Activated naive CD8-positive, alpha-beta T cell (primary cell): Measurements from ENCODE around the gene ADD1.
A peak's percentile ranks its signal among the peaks of the same experiment; 100 is the strongest.
"Not testable (repeated sequence)": the region's sequence is repeated elsewhere in the genome, so short reads cannot be mapped to it uniquely, and the experiment has no call there.

ENCODE experiments used
- H3K27ac Mint-ChIP-seq: one replicate; pipeline ENCODE4 v1.8.0; 2021; ENCODE audit warnings: mixed read lengths
- H3K27me3 Mint-ChIP-seq: one replicate; pipeline ENCODE4 v1.8.0; 2021; ENCODE audit warnings: mixed read lengths
- H3K36me3 Mint-ChIP-seq: one replicate; pipeline ENCODE4 v1.8.0; 2021; ENCODE audit warnings: mixed read lengths
- H3K4me1 Mint-ChIP-seq: one replicate; pipeline ENCODE4 v1.8.0; 2021; ENCODE audit warnings: low read depth, mixed read lengths
- H3K4me3 Mint-ChIP-seq: one replicate; pipeline ENCODE4 v1.8.0; 2021; ENCODE audit warnings: mild to moderate bottlenecking, mixed read lengths
- H3K9me3 Mint-ChIP-seq: one replicate; pipeline ENCODE4 v1.8.0; 2021; ENCODE audit warnings: low read depth, mixed read lengths

ADD1 gene

DNA sequence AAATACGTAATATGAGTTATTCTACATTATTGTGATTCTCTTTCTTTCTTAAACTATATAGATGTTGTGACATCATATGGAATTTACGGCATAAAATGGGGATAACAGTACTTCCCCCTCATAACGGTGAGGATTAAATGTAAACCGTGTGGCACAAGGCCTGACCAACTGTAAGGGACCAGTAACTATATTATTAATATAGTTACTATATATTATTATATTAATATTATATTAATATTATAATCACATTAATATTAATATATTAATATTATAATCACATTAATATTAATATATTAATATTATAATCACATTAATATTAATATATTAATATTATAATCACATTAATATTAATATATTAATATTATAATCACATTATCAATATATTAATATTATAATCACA is 116.8 kb downstream of the ADD1 start:
- H3K36me3 Mint-ChIP-seq, H3K27me3 Mint-ChIP-seq, H3K9me3 Mint-ChIP-seq: not testable (repeated sequence)
- Mint-ChIP-seq H3K4me3 (peak overlapping the region; percentile 75), H3K27ac (peak overlapping the region; percentile 78), H3K4me1 (peaks cover 49% of the 10 kb centered on the region)

DNA sequence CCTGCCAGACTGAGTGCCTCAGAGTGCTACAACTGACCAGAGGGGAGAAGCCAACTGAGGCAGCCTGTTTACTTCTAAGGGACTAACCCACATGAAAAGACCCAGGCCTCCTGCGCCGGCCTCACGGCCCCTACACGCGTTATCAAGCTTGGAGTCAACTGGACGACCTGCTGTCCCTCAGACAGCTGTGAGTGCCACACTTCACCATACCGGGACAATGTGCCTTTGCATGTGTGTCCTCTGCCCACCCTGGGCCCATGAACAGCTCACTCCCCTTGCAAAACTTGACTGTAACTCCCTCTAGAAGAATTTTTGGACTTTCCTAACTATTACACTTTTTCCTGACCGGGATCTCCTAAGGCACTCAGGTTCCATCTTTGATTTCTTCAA is 117.8 kb downstream of the ADD1 start:
- peaks cover 6% of the 10 kb centered on the region for H3K36me3 Mint-ChIP-seq
- peak overlapping the region; percentile 88 for H3K27ac Mint-ChIP-seq
- H3K4me1 Mint-ChIP-seq: peaks cover 42% of the 10 kb centered on the region
- no peaks in the 10 kb centered on the region for H3K9me3 Mint-ChIP-seq
- no peaks in the 10 kb centered on the region for H3K27me3 Mint-ChIP-seq
- peak overlapping the region; percentile 93 for H3K4me3 Mint-ChIP-seq

DNA sequence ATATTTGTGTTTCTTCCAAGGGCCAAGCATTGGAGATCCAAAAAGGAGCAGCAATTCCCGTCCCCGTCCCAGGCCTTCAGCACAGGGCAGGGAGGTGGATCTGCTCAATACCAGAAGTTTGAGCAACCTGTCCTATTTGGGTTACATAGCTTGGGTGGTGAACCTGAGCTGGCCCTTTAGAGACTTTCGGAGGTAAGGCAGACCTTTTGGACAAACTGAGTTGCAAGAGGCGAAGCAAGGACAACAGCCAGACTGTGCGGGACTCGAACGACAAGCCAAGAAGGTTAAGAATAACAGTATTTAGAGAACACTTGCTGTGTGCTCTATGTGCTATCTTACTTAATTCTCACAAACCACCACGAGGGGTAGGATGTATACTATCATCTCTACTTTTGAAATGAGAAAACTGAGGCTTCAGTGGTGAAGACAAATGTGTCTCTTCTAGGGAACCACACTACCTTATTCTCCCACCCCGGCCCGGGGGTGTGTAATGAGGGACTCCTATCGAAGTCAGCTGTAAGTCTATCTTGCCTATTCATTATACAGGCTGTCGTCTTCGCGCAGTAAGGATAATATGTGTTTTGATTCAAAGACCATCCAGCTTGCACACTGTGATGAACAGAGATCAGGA is 118.3 kb downstream of the ADD1 start:
- Mint-ChIP-seq H3K9me3 (no peaks in the 10 kb centered on the region), H3K4me1 (peaks cover 39% of the 10 kb centered on the region), H3K4me3 (peak overlapping the region; percentile 93), H3K36me3 (peaks cover 4% of the 10 kb centered on the region), H3K27ac (peak overlapping the region; percentile 88), H3K27me3 (no peaks in the 10 kb centered on the region)

DNA sequence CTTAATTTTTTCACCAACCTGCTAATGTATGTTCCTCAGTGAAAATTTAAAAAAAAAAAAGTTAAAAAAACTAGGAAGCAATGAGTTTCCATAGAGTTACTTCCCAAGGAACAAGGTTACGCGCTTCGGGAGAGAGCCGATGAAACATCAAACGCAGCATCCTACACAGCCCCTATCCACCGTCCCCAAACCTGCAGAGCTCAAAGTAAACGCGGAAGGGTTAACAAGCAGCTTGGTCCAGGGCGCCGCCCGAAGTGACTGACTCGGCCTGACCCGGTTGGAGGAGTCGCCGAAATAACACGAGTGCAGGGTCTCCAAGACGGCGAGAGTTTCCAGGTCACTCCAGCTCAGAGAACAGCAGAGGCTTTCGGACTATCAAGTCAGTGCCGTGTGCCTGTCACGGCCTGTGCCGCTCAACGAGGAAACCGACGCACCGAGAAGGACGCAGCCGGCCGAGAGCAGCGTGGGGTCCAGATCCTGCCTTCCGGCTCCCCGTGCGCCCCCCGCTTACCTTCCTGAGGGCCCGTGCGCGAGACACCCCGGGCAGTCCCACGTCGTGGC is 119.0 kb downstream of the ADD1 start:
- no peaks in the 10 kb centered on the region for H3K27me3 Mint-ChIP-seq
- peaks cover 4% of the 10 kb centered on the region for H3K36me3 Mint-ChIP-seq
- H3K4me3 Mint-ChIP-seq: peak overlapping the region; percentile 93
- peaks cover 35% of the 10 kb centered on the region for H3K4me1 Mint-ChIP-seq
- H3K27ac Mint-ChIP-seq: peak overlapping the region; percentile 88
- H3K9me3 Mint-ChIP-seq: no peaks in the 10 kb centered on the region

DNA sequence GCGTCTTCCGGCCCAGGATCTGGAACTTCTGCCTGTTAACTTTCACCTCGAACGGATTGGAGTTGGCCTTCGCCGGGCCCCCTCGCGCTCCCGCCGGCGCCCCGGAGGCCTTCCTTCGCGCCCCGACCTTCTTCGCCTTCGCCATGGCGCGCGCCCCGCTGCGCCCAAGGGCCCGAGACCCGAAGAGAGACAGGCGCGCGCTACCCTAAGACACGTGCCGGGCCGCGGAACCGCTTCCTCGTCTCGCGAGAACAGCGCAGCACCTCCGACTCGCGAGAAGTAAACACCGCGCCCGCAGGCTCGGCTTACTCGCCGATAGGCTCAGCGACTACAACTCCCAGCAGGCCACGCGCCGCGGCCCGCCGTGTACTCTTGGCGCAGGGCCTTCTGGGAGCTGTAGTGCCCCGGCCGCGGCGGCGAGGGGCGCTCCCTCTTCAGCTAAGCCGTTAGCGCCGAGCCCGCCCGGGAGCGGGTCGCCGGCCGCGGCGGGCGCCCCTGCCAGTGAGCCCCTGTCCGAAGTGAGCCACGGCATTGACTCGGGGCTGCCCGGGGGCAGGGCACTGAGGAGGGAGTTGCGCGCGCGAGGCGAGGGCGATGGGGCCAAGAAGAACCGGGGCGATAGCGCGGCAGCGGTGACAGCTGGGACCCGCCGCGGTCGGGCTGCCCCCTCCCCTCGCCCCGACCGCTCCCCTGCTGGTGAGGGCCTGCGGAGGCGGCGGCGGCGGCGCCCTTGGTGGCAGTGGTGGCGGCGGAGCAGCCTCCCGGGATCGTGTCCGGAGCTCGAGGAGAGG is 119.7 kb downstream of the ADD1 start, which contains the start of the genes GRK4 and NOP14:
Gene GRK4 (plus strand): TSS at position 397 of the 791 bp plus-strand sequence. CDS start 500 bp downstream, outside the sequence.
Gene NOP14 (minus strand): TSS at position 232 of the 791 bp plus-strand sequence. CDS start 87 bp downstream, at position 145.
- Mint-ChIP-seq H3K4me1 (peaks cover 30% of the 10 kb centered on the region), H3K36me3 (peaks cover 4% of the 10 kb centered on the region), H3K4me3 (peak within 1 kb of the TSS; percentile 95), H3K27ac (peak within 1 kb of the TSS; percentile 88), H3K9me3 (no peaks in the 10 kb centered on the region), H3K27me3 (no peaks in the 10 kb centered on the region)

DNA sequence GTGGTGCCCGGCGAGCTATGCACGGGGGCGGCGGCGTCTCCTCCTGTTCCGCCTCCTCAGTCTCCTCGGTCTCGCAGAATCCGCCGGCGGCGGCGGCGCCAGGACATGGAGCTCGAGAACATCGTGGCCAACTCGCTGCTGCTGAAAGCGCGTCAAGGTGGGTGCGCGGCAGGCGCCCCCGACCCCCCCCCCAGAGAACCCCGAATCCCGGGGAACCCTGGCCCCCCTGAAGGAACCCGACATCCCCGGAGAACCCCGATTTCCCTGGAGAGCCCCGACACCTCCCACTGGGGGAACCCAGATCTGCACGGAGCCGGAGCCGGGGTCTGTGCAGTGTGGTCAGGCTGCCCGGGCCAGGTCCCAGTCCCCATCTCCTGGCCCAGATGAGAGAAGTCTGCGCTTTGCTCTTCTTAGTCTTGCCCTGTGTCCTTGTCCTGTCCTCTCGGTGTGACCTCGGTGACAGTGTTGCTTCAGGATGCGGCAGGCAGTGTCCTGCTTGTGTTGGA is 120.4 kb downstream of the ADD1 start:
- Mint-ChIP-seq H3K4me1 (peaks cover 23% of the 10 kb centered on the region), H3K27ac (peak overlapping the region; percentile 87), H3K9me3 (no peaks in the 10 kb centered on the region), H3K27me3 (no peaks in the 10 kb centered on the region), H3K36me3 (peaks cover 4% of the 10 kb centered on the region), H3K4me3 (peak overlapping the region; percentile 95)

DNA sequence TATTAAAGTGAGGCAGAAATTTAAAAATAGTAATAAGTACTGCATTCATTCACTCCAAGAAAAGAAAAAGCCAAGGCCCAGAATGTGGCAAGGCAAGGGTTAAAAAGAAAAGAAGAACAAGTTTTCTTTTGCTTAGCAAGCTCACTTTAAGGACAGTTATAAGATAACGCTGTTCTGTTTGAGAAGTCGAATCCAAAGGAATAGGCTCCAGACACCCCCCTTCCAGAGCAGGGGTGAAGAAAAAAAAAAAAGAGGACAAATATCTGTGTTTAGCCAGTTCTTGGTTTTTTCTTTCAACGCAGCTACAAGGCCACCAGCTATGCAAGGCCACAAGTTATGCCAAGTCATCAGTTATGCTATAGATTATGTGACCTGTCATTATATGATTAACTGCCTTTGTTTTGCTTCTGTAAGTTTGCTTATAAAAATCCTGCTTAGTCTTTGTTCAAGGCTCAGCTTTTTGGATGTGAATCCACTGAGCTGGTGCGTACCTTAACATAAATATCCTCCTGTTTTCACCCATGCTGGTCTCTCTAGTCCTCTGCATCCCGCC is 121.1 kb downstream of the ADD1 start:
- Mint-ChIP-seq H3K9me3 (no peaks in the 10 kb centered on the region), H3K4me3 (peak overlapping the region; percentile 95)

DNA sequence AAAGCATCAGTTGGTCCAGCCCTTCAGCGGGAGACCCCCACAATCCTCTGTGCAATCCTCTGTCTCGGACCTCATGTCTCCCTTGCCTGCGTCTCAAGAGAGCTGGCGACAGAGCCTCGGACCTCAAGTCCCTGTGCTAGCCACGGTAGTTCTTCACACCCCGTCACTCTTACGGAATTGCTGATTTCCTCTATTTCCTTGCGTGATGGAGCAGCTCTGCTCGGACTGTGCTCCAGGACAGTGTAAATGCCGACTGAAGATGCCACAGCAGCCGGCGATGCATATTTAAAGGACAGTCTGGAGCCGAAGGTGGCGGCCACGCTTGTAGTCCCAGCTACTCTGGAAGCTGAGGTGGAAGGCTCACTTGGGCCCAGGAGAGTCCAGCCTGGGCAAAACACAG is 121.6 kb downstream of the ADD1 start:
- Mint-ChIP-seq H3K27ac (no peak overlapping the region), H3K27me3 (no peaks in the 10 kb centered on the region), H3K4me1 (peaks cover 15% of the 10 kb centered on the region), H3K9me3 (no peaks in the 10 kb centered on the region), H3K4me3 (peak overlapping the region; percentile 95), H3K36me3 (peaks cover 2% of the 10 kb centered on the region)

More for the DNA sequence above, 121.1 kb downstream of the ADD1 start:
- H3K4me1 Mint-ChIP-seq: peaks cover 19% of the 10 kb centered on the region
- H3K36me3 Mint-ChIP-seq: peaks cover 2% of the 10 kb centered on the region
- H3K27ac Mint-ChIP-seq: peak overlapping the region; percentile 87
- no peaks in the 10 kb centered on the region for H3K27me3 Mint-ChIP-seq

DNA sequence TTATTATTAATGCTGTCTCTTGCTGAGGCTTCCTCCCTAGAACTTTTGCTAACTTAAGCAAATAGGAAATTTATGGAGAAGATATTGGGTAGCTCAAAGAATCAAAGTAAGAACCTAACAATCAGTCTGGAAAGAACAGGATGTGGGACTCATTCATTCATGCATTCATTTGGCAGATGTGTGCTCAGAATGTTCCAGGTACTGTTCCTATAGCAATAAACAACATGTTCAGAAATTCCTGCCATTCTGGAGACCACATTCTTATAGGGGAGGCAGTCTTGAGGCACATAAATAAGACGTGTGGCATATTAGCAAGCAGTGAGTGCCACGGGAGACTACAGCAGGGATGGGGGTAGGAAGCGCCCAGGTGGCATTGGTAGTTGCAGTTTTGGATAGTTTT is 124.7 kb downstream of the ADD1 start:
- peaks cover 8% of the 10 kb centered on the region for H3K4me1 Mint-ChIP-seq
- no peaks in the 10 kb centered on the region for H3K9me3 Mint-ChIP-seq
- H3K4me3 Mint-ChIP-seq: no peak overlapping the region
- no peaks in the 10 kb centered on the region for H3K27me3 Mint-ChIP-seq
- H3K27ac Mint-ChIP-seq: no peak overlapping the region
- no peaks in the 10 kb centered on the region for H3K36me3 Mint-ChIP-seq

DNA sequence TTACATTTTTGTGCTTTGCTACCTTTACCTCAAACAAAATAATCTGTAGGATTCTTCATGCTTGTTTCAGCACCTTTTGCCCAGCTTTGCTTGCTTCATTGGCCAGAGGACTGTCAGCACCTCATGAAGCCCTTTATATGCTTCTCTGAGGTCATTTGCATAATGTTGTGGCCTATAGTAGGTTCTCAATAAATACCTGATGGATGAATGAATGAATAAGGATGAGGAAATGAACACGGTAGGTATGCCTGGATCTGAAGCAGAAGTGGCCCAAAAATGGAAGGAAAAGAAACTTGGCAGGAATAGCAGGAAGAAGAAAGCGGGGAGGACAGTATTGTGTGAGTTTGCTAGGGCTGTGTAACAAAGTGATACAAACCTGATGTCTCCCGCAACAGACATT is 127.6 kb downstream of the ADD1 start:
- H3K27me3 Mint-ChIP-seq: no peaks in the 10 kb centered on the region
- no peaks in the 10 kb centered on the region for H3K36me3 Mint-ChIP-seq
- H3K9me3 Mint-ChIP-seq: no peaks in the 10 kb centered on the region
- no peaks in the 10 kb centered on the region for H3K4me1 Mint-ChIP-seq
- no peak overlapping the region for H3K27ac Mint-ChIP-seq
- no peak overlapping the region for H3K4me3 Mint-ChIP-seq

DNA sequence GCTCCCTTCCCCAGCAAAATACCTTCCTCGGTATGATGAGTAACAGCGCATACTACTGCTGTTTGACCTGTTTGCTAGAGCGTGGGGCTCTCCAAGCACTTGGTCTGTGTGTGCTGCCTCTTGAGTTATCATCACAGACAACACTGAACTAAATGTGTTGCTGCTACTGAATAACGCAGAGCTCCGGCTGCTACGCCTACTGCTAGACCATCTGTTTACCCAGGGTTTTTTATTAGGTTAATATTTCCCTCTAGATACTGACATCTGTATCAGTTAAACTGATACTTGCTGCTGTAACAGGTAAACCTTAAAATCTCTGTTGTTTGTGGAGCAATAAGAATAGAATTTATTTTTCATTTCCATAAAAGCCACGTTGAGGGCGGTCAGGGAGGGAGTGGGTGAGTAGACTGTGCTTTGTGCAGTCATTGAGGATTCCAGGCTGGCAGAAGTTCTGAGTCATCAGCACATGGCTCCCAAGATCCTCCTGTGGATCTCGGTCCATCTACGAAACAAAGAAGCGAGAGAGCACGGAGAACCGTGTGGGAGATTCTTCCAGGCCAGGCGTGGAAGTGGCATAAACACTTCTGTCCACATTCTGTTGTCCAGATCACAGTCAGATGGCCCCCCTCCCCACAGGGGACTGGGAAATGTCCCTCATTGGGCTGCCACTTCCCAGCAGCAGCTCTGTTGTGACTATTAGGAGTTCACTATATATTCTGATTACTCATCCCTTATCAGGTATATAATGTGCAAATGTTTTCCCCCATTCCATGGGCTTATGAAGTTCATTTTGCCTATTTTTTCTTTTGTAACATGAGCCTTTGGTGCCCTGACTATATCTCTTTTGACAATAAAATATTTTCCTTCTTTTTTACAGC is 133.8 kb downstream of the ADD1 start:
- no peaks in the 10 kb centered on the region for H3K27me3 Mint-ChIP-seq
- H3K36me3 Mint-ChIP-seq: no peaks in the 10 kb centered on the region
- H3K4me3 Mint-ChIP-seq: no peak overlapping the region
- H3K4me1 Mint-ChIP-seq: no peaks in the 10 kb centered on the region
- H3K9me3 Mint-ChIP-seq: no peaks in the 10 kb centered on the region
- H3K27ac Mint-ChIP-seq: no peak overlapping the region
